HK-2 (cell line): Measurements from ENCODE around the gene NOX3.
"Not testable (repeated sequence)": the region's sequence is repeated elsewhere in the genome, so short reads cannot be mapped to it uniquely, and the experiment has no call there.

ENCODE experiments used
- DNase-seq: peaks from one replicate; pipeline ENCODE4 v3.0.0-alpha.2; 2018; ENCODE audit not compliant: unreplicated experiment

NOX3 gene

DNA sequence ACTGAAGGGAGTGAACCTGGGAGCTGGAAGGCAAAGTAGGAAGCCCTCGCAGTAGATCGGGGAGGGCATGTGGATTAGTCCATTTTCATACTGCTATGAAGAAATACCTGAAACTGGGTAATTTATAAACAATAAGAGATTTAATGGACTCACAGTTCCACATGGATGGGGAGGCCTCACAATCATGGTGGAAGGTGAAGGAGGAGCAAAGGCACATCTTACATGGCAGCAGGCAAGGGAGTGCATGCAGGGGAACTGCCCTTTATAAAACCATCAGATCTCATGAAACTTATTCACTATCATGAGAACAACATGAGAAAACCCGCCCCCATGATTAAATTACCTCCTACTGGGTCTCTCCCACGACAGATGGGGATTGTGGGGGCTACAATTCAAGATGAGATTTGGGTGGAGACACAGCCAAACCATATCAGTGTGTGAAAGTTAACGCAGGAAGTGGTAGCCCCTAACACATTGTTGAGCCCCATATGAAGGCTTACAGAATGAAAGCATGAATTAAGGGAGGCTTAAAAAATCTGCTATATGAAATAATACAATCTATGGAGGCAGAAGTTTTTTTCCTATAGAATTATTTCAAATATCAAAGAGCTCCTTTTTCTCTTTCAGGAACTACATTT, 15.5 kb upstream of the NOX3 start:
- DNase-seq, result not testable (repeated sequence)

DNA sequence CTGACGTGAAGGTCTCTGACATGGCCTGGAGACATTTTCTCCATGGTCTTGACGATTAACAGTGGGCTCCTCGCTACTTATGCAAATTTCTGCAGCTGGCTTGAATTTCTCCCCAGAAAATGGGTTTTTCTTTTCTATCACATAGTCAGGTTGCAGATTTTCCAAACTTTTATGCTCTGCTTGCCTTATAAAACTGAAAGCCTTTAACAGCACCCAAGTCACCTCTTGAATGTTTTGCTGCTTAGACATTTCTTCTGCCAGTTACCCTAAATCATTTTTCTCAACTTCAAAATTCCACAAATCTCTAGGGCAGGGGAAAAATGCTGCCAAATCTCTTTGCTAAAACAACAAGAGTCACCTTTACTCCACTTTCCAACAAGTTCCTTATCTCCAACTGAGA, 12.9 kb upstream of the NOX3 start:
- not testable (repeated sequence) for DNase-seq

DNA sequence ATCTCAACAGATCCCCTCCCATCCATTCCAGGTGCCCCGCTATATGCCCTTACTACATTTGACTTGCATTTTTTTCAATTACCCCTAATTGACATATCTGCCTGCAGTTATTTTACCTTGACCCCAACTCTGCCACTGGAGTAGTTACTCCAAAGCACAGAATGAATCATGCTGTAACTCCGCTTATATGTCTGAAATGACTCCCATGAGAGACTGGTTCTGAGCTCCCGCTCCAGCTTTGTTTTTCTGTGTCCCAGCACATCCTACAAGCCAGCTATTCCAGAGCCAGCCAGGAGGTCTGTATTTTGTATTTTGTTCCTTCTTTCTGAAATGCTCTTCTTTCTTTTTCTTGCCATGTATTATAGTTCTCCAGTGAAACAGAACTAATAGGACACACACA, 10.9 kb upstream of the NOX3 start:
- DNase-seq, result no peak

DNA sequence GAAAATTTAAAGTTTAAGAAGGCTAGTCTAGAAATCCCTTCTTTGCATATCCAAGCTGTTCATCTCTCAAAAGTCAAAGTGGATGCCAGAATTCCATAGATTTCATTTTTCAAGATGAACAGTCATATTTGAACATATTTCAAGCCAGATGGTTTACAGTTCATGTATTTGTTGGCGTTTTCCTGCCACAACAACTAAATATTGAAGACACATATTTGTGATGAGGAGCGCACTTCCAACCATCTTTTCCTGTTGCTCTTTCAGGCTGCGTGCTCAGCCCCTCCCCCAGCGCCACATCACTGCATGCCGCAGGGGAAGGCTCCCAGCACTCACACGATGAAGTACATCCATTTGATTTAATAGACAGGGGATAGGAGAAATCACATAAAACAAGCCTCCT, 5.9 kb upstream of the NOX3 start:
- DNase-seq, result no peak

DNA sequence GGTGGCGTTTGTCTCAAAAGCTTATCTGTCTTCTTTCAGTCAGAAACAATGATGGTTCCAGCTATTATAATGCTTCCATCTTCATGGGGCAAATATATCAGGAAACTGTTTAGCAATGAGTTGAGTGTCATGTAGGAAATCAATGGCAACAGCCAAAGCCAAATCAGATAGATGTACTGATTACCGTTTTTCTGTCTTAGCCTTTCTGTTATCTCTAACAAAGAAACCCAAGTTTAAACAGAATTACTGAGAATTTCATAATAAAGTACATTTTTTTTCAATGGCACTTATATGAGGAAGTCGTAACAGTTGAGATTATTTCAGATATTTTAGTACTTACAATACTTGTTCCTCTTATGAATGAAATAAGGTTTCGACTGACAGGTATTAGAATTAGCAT, 1.2 kb downstream of the NOX3 start:
- DNase-seq, result no peak

DNA sequence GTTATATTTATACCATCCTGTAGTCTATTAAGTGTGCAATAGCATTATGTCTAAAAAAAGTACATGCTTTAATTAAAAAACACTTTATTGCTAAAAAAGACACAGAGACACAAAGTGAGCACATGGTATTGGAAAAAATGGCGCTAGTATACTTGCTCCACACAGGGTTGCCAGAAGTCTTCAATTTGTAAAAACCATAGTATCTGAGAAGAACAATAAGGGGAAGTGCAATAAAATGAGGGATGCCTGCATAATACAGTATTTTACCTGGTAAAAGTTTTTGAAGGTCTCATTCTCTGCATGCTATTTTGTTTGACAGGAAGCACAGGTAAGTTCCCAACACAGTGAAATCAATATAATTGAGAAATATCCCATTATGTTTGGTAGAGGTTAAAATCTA, 1.6 kb downstream of the NOX3 start:
- no peak for DNase-seq

DNA sequence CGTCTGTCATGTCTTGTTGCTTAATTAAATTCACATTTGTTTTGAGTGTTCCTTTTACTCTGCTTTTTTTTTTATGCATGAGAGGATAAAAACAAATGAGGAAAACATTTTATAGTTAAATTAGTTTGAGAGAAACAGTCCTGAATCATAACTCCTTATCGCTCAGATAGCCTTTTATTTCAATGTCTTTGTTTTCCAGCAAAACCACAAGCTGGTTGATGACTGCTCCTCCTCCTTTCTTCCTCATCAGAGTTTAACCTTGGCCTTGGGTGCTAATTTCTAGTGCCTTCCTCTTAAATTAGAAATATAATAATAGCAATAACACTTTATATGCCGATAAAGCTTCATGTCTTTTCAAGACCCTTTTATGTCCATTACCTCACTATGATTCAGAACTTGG, 3.1 kb downstream of the NOX3 start:
- DNase-seq, result no peak

DNA sequence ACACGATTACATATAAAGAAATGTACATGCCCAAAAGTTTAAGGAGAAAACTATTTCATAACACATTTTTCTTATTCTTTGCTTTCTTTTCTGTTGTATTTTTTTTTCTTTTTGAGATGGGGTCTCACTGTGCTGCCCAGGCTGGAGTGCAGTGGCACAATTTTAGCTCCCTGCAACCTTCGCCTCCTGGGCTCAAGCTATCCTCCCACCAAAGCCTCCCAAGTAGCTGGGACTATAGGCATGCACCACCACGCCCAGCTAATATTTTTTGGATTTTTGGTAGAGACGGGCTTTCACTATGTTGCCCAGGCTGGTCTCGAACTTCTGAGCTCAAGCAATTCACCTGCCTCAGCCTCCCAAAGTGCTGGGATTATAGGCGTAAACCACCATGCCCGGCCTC, 4.1 kb downstream of the NOX3 start:
- DNase-seq, result not testable (repeated sequence)

DNA sequence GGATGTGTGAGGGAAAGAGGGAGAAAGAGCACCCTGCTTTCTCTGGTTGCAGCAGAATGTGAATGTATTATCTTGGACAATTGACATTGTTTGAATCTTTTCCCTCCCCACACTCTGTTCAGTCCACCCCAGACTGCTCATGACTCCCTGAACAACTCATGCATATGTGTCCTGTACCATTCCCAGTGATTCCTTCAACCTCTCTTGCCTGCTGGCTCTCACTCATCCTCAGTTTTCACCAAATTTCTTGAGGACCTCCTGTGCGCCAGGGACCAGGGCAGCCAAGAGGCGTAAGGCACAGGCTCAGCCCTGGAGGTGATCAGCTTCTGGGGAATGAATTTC, 5.4 kb downstream of the NOX3 start:
- no peak for DNase-seq

DNA sequence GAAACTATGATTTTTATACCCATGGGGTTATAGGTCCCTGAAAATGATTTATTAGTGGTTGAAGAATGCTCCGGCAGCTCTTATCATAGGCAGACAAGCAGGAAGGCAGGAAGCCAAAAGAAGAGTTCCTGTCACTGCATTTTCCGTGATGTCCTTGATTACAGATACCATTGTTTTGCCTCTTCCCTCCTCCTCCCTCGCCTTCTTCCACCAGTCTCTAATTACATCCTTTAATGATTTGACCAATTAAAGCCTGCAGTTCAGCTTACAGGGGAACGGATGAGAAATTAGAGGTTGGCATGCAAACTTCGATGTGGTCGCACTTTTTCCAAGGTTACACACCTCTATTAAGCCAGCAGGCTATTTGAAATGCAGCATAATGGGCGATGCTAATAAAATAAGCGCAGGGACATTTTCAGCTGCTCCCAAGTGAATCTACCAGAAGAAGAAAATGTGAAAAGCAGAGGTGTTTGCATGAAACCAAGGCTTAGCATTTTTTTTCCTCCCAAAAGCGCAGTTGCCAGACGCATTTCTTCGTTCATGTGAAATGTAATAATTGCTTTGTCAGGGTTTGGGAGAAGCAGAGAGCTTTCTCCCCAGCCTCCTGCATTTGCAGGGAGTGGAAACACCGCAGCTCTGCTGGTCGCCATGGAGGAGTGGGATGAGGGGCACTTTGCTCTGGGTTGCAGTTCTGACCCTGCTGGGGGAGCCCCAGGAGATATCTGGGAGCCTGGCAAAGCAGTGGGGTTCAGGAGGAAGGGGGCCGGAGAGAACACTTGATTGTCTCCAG, 6.0 kb downstream of the NOX3 start:
- DNase-seq, result no peak

DNA sequence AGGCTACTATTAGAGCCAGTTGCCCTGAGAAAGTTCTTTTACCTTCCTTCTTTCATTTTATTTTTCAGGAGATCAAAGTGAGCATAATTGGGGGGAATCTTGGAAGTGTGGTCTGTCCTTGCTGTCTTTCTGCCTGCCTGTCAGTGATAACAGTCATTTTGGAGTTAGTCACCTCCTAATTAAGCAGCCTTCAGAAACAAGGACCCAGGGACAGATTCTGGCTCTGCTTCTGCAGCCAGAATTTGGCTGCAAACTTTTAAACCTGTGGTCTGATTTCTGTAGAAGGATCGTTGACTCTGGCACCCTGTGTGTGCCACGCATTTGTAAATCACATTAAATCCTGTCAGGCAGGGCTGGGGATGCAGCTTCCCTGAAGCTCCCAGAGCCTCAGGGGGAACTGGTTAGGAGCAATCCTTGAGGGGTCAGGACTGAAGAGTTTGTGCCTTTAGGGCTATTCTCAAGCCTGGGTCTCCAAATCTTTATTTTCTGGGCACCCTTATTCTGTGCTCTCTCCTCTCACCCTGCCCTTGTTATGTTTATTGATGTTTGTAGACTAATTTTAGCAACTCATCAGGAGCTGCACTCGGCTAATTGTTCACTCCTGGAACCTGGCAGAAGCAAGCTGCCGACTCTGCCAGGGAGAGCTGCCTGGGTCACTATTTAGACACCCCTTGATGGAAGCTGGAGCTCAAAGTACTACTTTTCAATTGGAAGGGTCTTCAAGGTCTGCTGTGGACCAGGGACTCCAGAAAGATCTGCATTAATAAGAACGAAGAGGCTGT, 6.8 kb downstream of the NOX3 start:
- DNase-seq, result no peak

DNA sequence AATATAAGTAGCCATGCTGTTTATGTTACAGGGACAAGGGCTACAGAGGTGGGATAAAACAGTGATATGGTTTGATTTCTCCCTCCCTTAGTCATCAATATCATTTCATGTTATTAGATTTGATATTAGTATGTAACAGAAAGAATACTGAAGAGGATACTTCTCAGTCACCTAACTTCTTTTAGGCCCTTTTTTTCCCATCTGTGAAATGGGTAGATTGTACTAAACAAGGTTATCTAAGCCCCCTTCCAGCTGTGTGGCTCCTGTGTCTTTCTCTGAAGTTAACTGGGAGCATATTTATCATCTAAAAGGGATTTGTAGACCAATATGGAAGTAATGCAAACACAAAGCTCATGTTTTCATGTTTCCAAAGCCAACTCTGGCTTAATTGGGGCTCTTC, 7.7 kb downstream of the NOX3 start:
- DNase-seq, result no peak

DNA sequence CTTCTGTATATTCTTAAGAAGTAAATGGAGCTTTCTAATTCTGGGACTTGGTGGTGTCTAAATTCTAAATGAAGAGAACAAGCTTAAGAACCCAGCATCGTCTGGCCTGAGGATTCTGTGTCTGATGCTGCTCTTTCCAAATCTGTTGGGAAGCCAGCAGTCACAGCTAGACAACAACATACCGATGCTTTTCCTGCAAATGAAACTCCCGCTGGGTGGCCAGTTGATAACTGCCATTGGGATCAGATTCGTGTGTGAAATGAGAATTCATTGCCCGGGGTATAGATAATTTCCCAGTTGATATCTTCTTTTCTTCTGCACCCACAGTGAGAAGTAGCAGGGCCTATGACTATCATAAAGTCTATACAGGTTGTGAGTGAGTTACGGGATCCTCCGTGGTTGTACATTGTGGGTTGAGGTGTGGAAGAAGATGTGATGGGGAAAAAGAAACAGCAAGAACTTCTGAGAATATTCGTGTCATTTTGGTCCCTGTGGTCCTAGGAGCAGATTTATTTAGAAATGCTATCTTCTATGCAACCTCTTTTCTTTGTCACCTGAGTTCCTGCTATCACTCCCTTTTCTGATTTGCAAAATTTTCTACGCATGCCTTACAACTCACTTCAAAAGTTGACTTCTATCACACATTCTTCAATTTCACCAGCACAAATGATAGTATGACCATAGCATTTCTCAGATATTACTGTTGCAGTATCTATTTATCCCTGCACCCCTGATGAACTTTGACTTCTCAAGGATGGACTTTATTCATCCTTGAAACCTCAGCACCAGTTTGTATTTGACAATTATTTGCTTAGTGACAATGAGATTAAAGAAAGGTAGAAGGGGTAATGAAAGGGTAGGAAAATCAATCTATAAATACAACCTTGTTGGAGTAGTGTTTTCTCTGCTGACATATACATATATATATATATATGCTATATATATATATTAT, 10.4 kb downstream of the NOX3 start:
- DNase-seq, result no peak

DNA sequence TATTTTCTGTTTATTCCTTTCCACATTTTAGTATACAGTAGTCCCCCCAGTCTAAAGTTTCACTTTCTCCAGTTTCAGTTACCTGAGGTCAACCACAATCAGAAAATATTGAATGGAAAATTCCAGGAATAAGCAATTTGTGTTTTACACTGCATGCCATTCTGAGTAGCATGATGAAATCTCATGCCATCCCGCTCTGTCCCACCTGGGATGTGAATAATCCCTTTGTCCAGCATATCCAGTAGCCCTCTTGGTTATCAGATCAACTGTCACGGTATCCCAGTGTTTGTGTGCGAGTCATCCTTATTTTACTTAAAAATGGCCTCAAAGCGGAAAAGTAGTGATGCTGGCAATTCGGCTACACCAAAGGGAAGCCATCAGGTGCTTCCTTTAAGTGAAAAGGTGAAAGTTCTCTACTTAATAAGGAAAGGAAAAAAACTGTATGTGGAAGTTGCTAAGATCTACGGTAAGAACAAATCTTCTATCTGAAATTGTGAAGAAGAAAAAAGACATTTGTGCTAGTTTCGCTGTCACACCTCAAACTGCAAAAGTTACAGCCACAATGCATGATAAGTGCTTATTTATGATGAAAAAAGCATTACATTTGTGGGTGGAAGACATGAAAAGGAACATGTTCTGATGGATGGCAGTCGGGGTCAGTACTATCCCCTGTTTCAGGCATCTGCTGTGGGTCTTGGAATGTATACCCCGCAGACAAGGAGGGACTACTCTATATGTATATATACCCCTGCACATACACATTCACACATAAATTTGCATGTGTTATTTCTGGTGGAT, 11.3 kb downstream of the NOX3 start:
- no peak for DNase-seq

DNA sequence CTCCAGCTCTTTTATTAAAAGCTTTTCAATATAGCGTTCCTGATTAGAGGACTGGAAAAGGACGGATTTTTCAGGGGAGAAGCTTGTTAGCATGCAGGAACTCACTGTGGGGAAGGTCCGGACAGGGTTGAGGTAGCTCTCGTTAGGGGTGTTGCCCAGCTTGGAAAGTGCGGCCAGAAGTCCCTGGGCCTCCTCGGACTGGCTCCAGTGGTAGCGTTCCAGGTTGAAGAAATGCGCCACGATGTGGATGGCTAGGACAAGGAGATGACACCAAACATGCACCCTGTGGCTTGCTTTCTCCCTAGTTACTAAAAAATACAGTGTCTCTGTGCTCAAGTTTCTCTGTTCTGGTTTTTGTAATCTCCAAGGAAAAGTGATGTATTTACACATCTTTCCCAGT, 12.5 kb downstream of the NOX3 start:
- DNase-seq, result no peak

DNA sequence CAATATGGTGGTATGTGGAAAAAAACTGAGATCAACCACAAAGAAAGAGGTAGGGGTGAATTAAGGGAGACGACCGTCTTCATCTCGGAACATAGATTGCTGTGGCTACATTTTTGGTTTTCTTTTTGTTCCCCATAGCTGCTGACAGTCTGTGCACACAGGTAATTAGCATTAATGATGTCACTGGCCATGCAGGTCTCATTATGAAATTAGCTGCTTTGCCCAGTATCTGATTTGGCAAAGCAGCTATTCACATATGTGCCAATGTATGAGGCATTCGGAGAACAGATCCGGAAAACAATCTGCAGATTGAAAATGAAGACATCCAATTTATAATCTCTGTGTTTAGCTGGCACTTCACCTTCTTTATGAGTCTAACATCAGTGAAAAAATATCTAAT, 13.1 kb downstream of the NOX3 start:
- DNase-seq, result no peak

DNA sequence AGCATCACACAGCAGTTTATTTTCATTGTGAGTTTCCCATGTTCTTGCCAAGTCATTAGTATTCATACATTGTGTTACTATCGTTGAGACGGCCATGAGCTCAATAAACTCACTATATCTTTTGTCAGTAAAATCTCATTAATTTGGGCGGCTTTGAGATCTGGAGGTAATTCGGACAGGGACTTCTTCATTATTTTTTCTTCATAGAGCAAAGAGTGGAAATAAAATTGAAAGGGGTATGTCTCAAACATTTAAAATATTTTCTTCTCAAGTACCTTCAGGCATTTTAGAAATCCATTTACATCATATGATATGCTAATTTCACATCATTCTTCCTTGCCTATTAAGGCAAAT, 14.6 kb downstream of the NOX3 start:
- no peak for DNase-seq

DNA sequence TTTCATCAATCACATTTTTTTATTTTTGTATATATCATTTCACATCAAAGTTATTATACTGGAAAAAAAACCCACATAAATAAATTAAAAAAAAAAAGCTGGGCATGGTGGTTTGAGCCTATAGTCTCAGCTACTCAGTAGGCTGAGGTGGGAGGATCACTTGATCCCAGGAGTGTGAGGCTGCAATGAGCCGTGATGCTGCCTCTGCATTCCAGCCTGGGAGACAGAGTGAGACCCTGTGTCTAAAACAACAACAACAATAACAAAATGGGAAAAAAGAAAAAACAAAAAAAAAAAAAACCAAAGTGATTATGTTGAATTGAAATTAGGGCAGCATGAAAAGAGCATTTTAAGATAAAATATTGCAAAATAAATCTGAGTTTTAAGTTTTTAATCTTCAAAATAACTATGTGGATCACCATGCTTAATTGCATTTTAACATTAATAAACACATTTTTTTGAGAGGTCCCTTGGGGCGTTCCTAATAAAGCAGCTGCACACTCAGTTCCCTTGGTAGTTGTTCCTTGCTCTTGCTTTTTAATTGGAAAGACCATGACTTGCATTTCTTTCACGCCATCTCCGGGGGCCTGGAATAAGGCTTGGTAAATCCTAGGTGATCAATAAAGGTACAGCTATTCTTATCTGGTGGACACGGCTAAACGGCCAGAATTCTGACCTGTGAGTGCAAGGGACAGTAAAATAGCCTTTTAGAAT, 15.1 kb downstream of the NOX3 start:
- no peak for DNase-seq

DNA sequence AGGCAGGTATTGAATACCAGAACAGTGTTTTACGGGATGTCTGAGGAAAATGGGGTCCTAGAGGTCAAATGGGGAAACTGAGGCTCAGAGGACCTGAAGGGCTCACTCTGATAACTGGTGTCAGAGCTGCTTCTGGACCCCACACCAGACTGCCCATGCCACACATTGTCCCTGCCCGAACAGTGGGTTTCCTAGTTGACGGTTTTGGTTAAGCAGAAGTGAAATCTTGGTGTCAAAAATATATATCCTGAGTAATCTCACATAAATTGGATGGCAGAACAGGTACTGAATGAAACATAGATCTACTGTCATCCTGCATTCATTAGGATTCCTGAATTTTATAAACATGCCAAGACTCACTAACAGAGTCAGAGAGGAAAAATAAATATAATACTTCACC, 16.3 kb downstream of the NOX3 start:
- DNase-seq, result no peak

DNA sequence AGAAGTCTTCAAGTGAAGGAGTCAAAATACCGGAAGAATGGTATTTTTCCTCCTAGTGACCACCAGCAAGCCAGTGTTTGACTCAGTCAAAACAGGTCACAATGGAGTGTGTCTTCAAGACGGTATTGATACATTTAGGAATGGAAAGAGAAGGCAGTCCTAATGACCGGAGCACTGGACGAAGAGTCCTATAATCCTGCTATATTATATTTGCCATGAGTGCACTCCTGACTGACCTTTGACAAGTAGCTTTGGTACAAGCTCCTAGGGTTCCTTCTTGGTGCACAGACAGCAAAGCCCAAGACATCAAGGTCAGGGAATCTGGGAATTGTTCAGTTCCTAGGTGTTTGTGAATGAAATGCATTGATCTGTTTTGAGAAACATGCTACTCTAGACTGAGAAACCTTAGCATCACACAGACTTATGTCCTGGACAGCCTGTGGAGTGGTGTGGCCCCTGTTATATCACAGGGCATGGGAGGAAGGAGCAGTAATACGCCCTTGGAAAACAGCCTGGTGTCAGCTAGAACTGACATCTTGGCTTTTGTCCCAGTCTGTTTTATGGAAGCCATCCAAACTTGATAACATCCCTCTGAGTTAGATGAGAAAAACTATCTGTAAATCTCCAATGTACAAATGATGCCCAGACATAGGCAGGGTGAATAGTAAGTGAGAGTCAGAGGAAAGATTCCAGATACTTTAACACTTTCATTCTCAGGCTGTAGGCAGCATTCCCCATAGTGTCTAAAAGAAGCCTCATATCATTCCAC, 18.5 kb downstream of the NOX3 start:
- DNase-seq, result no peak
